ENCODE results near the gene IL25.
"Not testable (repeated sequence)": the region's sequence is repeated elsewhere in the genome, so short reads cannot be mapped to it uniquely, and the experiment has no call there.

IL25 gene

GRCh38 chr14:23389396-23389795 lies 16.8 kb downstream of the IL25 start:
- TF ChIP-seq CTCF (IDR thresholded peaks at IDR 0.05): no peak
- Histone ChIP-seq H3K4me3 (ENCODE audit: low read depth, low read length) (no peak overlapping the region), H3K4me2 (ENCODE audit: low read length) (no peak overlapping the region), H3K79me2 (no peaks in the 10 kb centered on the region), H3K4me1 (no peaks in the 10 kb centered on the region), H3K27ac (no peak overlapping the region), H3K27me3 (ENCODE audit: control insufficient read depth, insufficient read depth, low read length) (no peaks in the 10 kb centered on the region), H3K36me3 (ENCODE audit: control insufficient read depth, insufficient read depth, low read length) (no peaks in the 10 kb centered on the region), H3K9ac (no peak overlapping the region), H2AFZ (no peak overlapping the region), H3K9me3 (ENCODE audit: control insufficient read depth, low read length) (no peaks in the 10 kb centered on the region)

GRCh38 chr14:23389871-23390270 lies 17.3 kb downstream of the IL25 start:
- not testable (repeated sequence) for H2AFZ ChIP-seq; H3K9ac ChIP-seq; H3K36me3 ChIP-seq (ENCODE audit: control insufficient read depth, insufficient read depth, low read length); H3K27me3 ChIP-seq (ENCODE audit: control insufficient read depth, insufficient read depth, low read length); H3K4me3 ChIP-seq (ENCODE audit: low read depth, low read length); H3K4me1 ChIP-seq; H3K9me3 ChIP-seq (ENCODE audit: control insufficient read depth, low read length); H3K79me2 ChIP-seq; H3K4me2 ChIP-seq (ENCODE audit: low read length); H3K27ac ChIP-seq

GRCh38 chr14:23392613-23393012 lies 20.0 kb downstream of the IL25 start:
- H3K27me3 ChIP-seq (ENCODE audit: control insufficient read depth, insufficient read depth, low read length): no peaks in the 10 kb centered on the region
- H3K4me3 ChIP-seq (ENCODE audit: low read depth, low read length): no peak overlapping the region

GRCh38 chr14:23396126-23396525 lies 23.5 kb downstream of the IL25 start:
- Histone ChIP-seq H3K79me2 (no peaks in the 10 kb centered on the region), H3K9ac (no peak overlapping the region), H3K4me3 (ENCODE audit: low read depth, low read length) (no peak overlapping the region), H2AFZ (no peak overlapping the region), H3K4me1 (no peaks in the 10 kb centered on the region), H3K27ac (no peak overlapping the region), H3K27me3 (ENCODE audit: control insufficient read depth, insufficient read depth, low read length) (no peaks in the 10 kb centered on the region), H3K4me2 (ENCODE audit: low read length) (no peak overlapping the region), H3K9me3 (ENCODE audit: control insufficient read depth, low read length) (no peaks in the 10 kb centered on the region), H3K36me3 (ENCODE audit: control insufficient read depth, insufficient read depth, low read length) (no peaks in the 10 kb centered on the region)
- TF ChIP-seq CTCF (IDR thresholded peaks at IDR 0.05): no peak

More at GRCh38 chr14:23392613-23393012, 20.0 kb downstream of the IL25 start:
- H3K79me2 ChIP-seq: no peaks in the 10 kb centered on the region
- no peak overlapping the region for H3K27ac ChIP-seq
- H3K4me1 ChIP-seq: no peaks in the 10 kb centered on the region
- no peaks in the 10 kb centered on the region for H3K36me3 ChIP-seq (ENCODE audit: control insufficient read depth, insufficient read depth, low read length)
- H3K9me3 ChIP-seq (ENCODE audit: control insufficient read depth, low read length): no peaks in the 10 kb centered on the region
- no peak overlapping the region for H3K4me2 ChIP-seq (ENCODE audit: low read length)
- no peak for TF ChIP-seq CTCF (IDR thresholded peaks at IDR 0.05)
- H3K9ac ChIP-seq: no peak overlapping the region
- no peak overlapping the region for H2AFZ ChIP-seq

- no peaks in the 10 kb centered on the region for H3K9me3 ChIP-seq (ENCODE audit: control insufficient read depth, low read length)
These were observed 24.3 kb downstream of the IL25 start for GRCh38 chr14:23396781-23397407.

More at GRCh38 chr14:23396781-23397407, 24.3 kb downstream of the IL25 start:
- no peak overlapping the region for H2AFZ ChIP-seq
- no peak overlapping the region for H3K4me2 ChIP-seq (ENCODE audit: low read length)
- H3K27ac ChIP-seq: no peak overlapping the region
- no peak overlapping the region for H3K9ac ChIP-seq
- H3K79me2 ChIP-seq: no peaks in the 10 kb centered on the region
- no peaks in the 10 kb centered on the region for H3K27me3 ChIP-seq (ENCODE audit: control insufficient read depth, insufficient read depth, low read length)
- no peaks in the 10 kb centered on the region for H3K4me1 ChIP-seq
- no peaks in the 10 kb centered on the region for H3K36me3 ChIP-seq (ENCODE audit: control insufficient read depth, insufficient read depth, low read length)
- no peak for TF ChIP-seq CTCF (IDR thresholded peaks at IDR 0.05)
- H3K4me3 ChIP-seq (ENCODE audit: low read depth, low read length): no peak overlapping the region

Measured in parathyroid adenoma (tissue), 2 donors.